Progenitor cell of endocrine pancreas (in vitro differentiated cells): ENCODE data around the gene AXDND1. TPM values are rescaled to one million over a fixed set of nuclear protein-coding genes. Genes with fewer than 3 reads are reported as not detected.
"Not testable (repeated sequence)": the region's sequence is repeated elsewhere in the genome, so short reads cannot be mapped to it uniquely, and the experiment has no call there.

Source experiments
- DNase-seq: peaks from one replicate; pipeline ENCODE4 v3.0.0; 2021; ENCODE audit warnings: low spot score; ENCODE audit not compliant: unreplicated experiment
- H3K27ac Mint-ChIP-seq: 2 replicates; pipeline ENCODE4 v1.8.0; 2021; ENCODE audit warnings: mild to moderate bottlenecking, moderate library complexity, mixed read lengths
- H3K27me3 Mint-ChIP-seq: 2 replicates; pipeline ENCODE4 v1.8.0; 2021; ENCODE audit warnings: mixed read lengths
- H3K36me3 Mint-ChIP-seq: 2 replicates; pipeline ENCODE4 v1.8.0; 2022; ENCODE audit warnings: mixed read lengths; ENCODE audit not compliant: insufficient read depth
- H3K4me1 Mint-ChIP-seq: 2 replicates; pipeline ENCODE4 v1.8.0; 2021; ENCODE audit warnings: low read depth, mixed read lengths
- H3K4me3 Mint-ChIP-seq: 2 replicates; pipeline ENCODE4 v1.8.0; 2021; ENCODE audit warnings: low read depth, mild to moderate bottlenecking, moderate library complexity, mixed read lengths
- H3K9me3 Mint-ChIP-seq: 2 replicates; pipeline ENCODE4 v1.8.0; 2021; ENCODE audit warnings: low read depth, mixed read lengths
- total RNA-seq: library from RNA; stranded (reverse); gene quantifications from 2 replicates; pipeline ENCODE4 v1.2.1, GENCODE V29; 2021
- TF ChIP-seq, protein P1 (sequence below): fragments of 200-600 bp; sonication (generic); IDR thresholded peaks from one replicate; pipeline ENCODE4 v1.5.0; 2021; ENCODE audit warnings: antibody characterized with exemption, mild to moderate bottlenecking; ENCODE audit not compliant: unreplicated experiment

Gene AXDND1
- total RNA-seq, 1 donor from 2014 or later: 2.5 TPM

DNA sequence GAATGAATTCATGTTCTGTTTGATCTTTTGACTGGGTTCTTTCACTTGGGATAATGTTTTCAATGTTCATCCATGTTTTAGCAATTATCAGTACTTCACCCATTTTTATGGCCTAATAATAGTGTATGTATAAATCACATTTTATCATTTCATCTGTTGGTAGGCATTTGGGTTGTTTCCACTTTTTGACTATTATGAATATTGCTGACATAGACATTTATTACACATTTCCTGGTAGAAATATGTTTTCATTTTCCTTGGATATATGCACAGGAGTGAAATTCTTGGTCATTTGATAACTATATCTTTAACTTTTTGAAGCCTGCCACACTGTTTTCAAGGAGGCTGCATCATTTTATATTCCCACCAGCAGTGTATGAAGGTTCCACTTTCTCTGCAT is 79.8 kb downstream of the AXDND1 start:
- Mint-ChIP-seq H3K9me3 (no peaks in the 10 kb centered on the region), H3K27me3 (no peaks in the 10 kb centered on the region), H3K4me3 (no peak overlapping the region), H3K27ac (no peak overlapping the region), H3K4me1 (peaks cover 16% of the 10 kb centered on the region), H3K36me3 (peaks cover 1% of the 10 kb centered on the region)
- no peak for DNase-seq
- TF ChIP-seq, protein P1, sequence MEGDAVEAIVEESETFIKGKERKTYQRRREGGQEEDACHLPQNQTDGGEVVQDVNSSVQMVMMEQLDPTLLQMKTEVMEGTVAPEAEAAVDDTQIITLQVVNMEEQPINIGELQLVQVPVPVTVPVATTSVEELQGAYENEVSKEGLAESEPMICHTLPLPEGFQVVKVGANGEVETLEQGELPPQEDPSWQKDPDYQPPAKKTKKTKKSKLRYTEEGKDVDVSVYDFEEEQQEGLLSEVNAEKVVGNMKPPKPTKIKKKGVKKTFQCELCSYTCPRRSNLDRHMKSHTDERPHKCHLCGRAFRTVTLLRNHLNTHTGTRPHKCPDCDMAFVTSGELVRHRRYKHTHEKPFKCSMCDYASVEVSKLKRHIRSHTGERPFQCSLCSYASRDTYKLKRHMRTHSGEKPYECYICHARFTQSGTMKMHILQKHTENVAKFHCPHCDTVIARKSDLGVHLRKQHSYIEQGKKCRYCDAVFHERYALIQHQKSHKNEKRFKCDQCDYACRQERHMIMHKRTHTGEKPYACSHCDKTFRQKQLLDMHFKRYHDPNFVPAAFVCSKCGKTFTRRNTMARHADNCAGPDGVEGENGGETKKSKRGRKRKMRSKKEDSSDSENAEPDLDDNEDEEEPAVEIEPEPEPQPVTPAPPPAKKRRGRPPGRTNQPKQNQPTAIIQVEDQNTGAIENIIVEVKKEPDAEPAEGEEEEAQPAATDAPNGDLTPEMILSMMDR: no peak

- Mint-ChIP-seq H3K27ac (no peak overlapping the region), H3K4me1 (peaks cover 2% of the 10 kb centered on the region), H3K4me3 (no peak overlapping the region), H3K9me3 (peaks cover 8% of the 10 kb centered on the region), H3K36me3 (peaks cover 3% of the 10 kb centered on the region), H3K27me3 (no peaks in the 10 kb centered on the region)
- TF ChIP-seq, protein P1: no peak
- no peak for DNase-seq
Observed at GRCh38 chr1:179447489-179447888, 81.7 kb downstream of the AXDND1 start.

DNA sequence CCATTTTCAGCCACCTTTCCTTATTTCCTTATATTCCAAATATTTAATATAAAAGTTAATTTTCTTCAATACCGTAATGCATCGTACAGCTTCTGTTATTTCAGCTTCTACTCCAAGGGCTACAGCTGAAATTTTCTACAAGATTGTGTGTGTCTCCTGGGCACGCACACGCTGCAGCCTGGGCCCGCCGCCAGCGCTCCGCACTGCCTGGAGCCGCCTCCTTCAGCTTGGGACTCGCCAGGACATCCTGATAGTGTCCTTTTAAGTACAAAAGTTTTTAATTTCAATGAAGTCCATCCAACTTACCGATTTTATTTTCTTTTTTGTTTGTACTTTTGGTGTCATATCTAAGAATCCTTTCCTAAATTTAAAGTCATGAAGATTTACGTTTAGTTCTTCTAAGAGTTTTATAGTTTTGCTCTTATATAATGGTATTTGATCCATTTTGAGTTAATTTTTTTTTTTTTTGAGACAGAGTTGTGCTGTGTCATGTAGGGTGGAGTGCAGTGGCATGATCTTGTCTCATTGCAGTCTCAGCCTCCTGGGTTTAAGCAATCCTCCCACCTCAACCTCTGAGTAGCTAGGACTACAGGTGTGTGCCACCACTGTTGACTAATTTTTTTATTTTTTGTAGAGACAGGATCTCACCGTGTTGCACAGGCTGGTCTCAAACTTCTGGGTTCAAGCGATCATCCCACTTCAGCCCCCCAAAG is 82.8 kb downstream of the AXDND1 start:
- Mint-ChIP-seq H3K27me3 (no peaks in the 10 kb centered on the region), H3K27ac (no peak overlapping the region), H3K4me3 (no peak overlapping the region), H3K36me3 (peaks cover 3% of the 10 kb centered on the region), H3K9me3 (peaks cover 8% of the 10 kb centered on the region), H3K4me1 (no peaks in the 10 kb centered on the region)
- TF ChIP-seq, protein P1: no peak
- DNase-seq: no peak

DNA sequence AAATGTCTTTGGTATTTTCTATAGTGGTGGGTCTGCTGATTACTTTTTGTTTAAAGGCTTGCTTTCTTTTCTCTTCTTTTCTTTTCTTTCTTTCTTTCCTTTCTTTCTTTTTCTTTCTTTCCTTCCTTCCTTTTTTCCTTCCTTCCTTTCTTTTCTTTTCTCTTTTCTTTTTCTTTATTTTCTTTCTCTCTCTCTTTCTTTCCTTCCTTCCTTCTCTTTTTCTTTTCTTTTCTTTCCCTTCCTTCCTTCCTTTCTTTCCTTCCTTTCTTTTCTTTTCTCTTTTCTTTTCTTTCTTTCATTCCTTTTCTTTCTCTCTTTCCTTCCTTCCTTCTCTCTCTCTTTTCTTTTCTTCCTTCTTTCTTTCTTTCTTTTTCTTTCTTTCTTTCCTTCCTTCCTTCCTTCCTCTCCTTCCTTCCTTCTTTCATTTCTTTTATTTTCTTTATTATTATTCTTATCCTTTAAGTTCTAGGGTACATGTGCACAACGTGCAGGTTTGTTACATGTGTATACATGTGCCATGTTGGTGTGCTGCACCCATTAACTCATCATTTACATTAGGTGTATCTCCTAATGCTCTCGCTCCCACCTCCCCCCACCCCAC is 93.9 kb downstream of the AXDND1 start:
- not testable (repeated sequence) for H3K27me3 Mint-ChIP-seq, H3K4me1 Mint-ChIP-seq, H3K27ac Mint-ChIP-seq, DNase-seq, H3K36me3 Mint-ChIP-seq, H3K4me3 Mint-ChIP-seq
- peaks cover 20% of the 10 kb centered on the region for H3K9me3 Mint-ChIP-seq

DNA sequence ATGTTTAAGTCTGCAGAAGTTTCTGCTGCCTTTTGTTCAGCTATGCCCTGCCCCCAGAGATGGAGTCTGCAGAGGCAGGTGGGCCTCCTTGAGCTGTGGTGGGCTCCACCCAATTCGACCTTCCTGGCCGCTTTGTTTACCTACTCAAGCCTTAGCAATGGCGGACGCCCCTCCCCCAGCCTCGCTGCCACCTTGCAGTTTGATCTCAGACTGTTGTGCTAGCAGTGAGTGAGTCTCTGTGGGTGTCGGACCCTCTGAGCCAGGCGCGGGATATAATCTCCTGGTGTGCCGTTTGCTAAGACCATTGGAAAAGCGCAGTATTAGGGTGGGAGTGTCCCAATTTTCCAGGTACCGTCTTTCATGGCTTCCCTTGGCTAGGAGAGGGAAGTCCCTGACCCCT is 99.9 kb downstream of the AXDND1 start:
- H3K4me3 Mint-ChIP-seq, DNase-seq, H3K4me1 Mint-ChIP-seq, H3K36me3 Mint-ChIP-seq, H3K27me3 Mint-ChIP-seq, H3K27ac Mint-ChIP-seq: not testable (repeated sequence)
- H3K9me3 Mint-ChIP-seq: peaks cover 31% of the 10 kb centered on the region

DNA sequence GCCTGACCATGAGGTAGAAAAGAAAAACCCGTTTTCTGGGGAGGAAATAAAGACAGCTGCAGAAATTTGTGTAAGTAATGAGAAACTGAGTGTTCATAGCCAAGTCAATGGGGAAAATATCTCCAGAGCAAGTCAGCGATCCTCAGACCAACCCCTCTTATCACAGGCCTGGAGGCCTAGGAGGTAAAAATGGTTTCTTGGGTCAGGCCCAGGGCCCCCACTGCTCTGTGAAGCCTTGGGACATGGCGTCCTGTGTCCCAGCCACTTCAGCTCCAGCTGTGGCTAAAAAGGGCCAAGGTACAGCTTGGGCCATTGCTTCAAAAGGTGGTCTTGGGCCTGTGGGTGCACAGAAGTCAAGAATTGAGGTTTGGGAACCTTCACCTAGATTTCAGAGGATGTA is 108.9 kb downstream of the AXDND1 start:
- H3K9me3 Mint-ChIP-seq: peaks cover 38% of the 10 kb centered on the region
- TF ChIP-seq, protein P1: no peak
- H3K27ac Mint-ChIP-seq: no peak overlapping the region
- no peak for DNase-seq
- no peaks in the 10 kb centered on the region for H3K4me1 Mint-ChIP-seq
- H3K36me3 Mint-ChIP-seq: peaks cover 15% of the 10 kb centered on the region
- no peak overlapping the region for H3K4me3 Mint-ChIP-seq
- H3K27me3 Mint-ChIP-seq: no peaks in the 10 kb centered on the region
